HepG2 (cell line): Measurements from ENCODE around the gene CALR. TPM values are rescaled to one million over a fixed set of nuclear protein-coding genes. Genes with fewer than 3 reads are reported as not detected.
A peak's percentile ranks its signal among the peaks of the same experiment; 100 is the strongest.

Experiments used
- AKAP8 ChIP-seq: sonication (generic); formaldehyde crosslinking; IDR thresholded peaks from 2 replicates; pipeline ENCODE4 v1.5.1; 2020; ENCODE audit warnings: mild to moderate bottlenecking, missing genetic modification reagents
- ARNT2 ChIP-seq: sonication (generic); formaldehyde crosslinking; IDR thresholded peaks from 2 replicates; pipeline ENCODE4 v1.8.0; 2022; ENCODE audit warnings: mild to moderate bottlenecking, low read depth, missing genetic modification reagents, moderate library complexity
- EEA1 ChIP-seq: sonication (generic); formaldehyde crosslinking; IDR thresholded peaks from 2 replicates; pipeline ENCODE4 v1.5.1; 2020; ENCODE audit warnings: mild to moderate bottlenecking, missing genetic modification reagents, borderline replicate concordance
- MXD3 ChIP-seq: IDR thresholded peaks from 2 replicates; pipeline ENCODE4 v1.6.1; 2016; ENCODE audit warnings: mild to moderate bottlenecking, missing biosample characterization, missing genetic modification reagents
- SRSF1 ChIP-seq: fragments of 200-400 bp; formaldehyde crosslinking; optimal IDR thresholded peaks from 2 replicates; pipeline ENCODE3; 2017; ENCODE audit warnings: mild to moderate bottlenecking, low read depth, low read length, moderate library complexity
- SRSF9 ChIP-seq: fragments of 200-400 bp; formaldehyde crosslinking; IDR thresholded peaks from 2 replicates; pipeline ENCODE4 v1.6.1; 2018; ENCODE audit warnings: borderline replicate concordance, mild to moderate bottlenecking, low read depth, low read length; ENCODE audit not compliant: insufficient read depth, poor library complexity, severe bottlenecking
- ZNF30 ChIP-seq: sonication (generic); formaldehyde crosslinking; IDR thresholded peaks from 2 replicates; pipeline ENCODE4 v1.5.0; 2020; ENCODE audit warnings: mild to moderate bottlenecking, missing genetic modification reagents
- ZNF441 ChIP-seq: sonication (generic); formaldehyde crosslinking; IDR thresholded peaks from 2 replicates; pipeline ENCODE4 v1.7.0; 2021; ENCODE audit warnings: missing genetic modification reagents, borderline replicate concordance
- polyA plus RNA-seq, 8 experiments: library from polyadenylated mRNA; depleted of rRNA in 3 of 8; stranded (reverse) in 7 of 8; unstranded in 1 of 8; fragments of >200 nt; fragmentation: Illumina TruSeq in 4 of 8; extraction: Trizol in 4 of 8; gene quantifications; 2 replicates each; pipeline versions ENCODE4 v1.2.1 to v1.2.3, GENCODE V29; 2011 to 2016; ENCODE audit warnings: low read depth in 4 of 8, missing spikeins in 1 of 8, mixed read lengths in 1 of 8; ENCODE audit not compliant: insufficient read depth in 1 of 8
- total RNA-seq, 5 experiments: library from RNA; depleted of rRNA; stranded (reverse); fragments of >200 nt; fragmentation: Illumina TruSeq; extraction: Trizol; gene quantifications; 2 replicates each; pipeline ENCODE4 v1.2.3, GENCODE V29; 2016; ENCODE audit warnings: low read depth in 1 of 5
- TF ChIP-seq, protein P1 (sequence below): sonication (generic); formaldehyde crosslinking; IDR thresholded peaks from 2 replicates; pipeline ENCODE4 v1.9.0; 2021; ENCODE audit warnings: missing genetic modification reagents, borderline replicate concordance
- TF ChIP-seq, protein P2 (sequence below): sonication (generic); formaldehyde crosslinking; IDR thresholded peaks from 2 replicates; pipeline ENCODE4 v1.8.0; 2022; ENCODE audit warnings: low read depth, missing genetic modification reagents
- TF ChIP-seq, protein P3 (sequence below): sonication (generic); formaldehyde crosslinking; IDR thresholded peaks from 2 replicates; pipeline ENCODE4 v1.8.1; 2023; ENCODE audit warnings: mild to moderate bottlenecking, missing genetic modification reagents
- TF ChIP-seq, protein P4 (sequence below): sonication (generic); formaldehyde crosslinking; IDR thresholded peaks from 2 replicates; pipeline ENCODE4 v1.9.0; 2021; ENCODE audit warnings: mild to moderate bottlenecking, missing genetic modification reagents

Gene CALR
- total and polyA plus RNA-seq, 2 of the 13 experiments (the other 11 are each of a cell fraction or from before 2014, with no cell fraction given) = 898 to 934 TPM

- TF ChIP-seq, protein P1, sequence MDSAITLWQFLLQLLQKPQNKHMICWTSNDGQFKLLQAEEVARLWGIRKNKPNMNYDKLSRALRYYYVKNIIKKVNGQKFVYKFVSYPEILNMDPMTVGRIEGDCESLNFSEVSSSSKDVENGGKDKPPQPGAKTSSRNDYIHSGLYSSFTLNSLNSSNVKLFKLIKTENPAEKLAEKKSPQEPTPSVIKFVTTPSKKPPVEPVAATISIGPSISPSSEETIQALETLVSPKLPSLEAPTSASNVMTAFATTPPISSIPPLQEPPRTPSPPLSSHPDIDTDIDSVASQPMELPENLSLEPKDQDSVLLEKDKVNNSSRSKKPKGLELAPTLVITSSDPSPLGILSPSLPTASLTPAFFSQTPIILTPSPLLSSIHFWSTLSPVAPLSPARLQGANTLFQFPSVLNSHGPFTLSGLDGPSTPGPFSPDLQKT (CRISPR knock-in tag) = no peak
- TF ChIP-seq, protein P2, sequence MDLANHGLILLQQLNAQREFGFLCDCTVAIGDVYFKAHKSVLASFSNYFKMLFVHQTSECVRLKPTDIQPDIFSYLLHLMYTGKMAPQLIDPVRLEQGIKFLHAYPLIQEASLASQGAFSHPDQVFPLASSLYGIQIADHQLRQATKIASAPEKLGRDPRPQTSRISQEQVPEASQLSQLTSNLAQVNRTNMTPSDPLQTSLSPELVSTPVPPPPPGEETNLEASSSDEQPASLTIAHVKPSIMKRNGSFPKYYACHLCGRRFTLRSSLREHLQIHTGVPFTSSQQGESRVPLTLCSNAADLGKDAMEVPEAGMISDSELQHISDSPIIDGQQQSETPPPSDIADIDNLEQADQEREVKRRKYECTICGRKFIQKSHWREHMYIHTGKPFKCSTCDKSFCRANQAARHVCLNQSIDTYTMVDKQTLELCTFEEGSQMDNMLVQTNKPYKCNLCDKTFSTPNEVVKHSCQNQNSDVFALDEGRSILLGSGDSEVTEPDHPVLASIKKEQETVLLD (CRISPR knock-in tag) = no peak
- peak; percentile 72; the same call in 1 of the 2 replicates for TF ChIP-seq AKAP8
- TF ChIP-seq SRSF1 = peak; percentile 61
- no peak for TF ChIP-seq SRSF9
- no peak for TF ChIP-seq ZNF441 (CRISPR knock-in tag)
- TF ChIP-seq EEA1 (CRISPR knock-in tag) = no peak
- TF ChIP-seq MXD3 (CRISPR knock-in tag) = peak; percentile 90
- TF ChIP-seq, protein P3, sequence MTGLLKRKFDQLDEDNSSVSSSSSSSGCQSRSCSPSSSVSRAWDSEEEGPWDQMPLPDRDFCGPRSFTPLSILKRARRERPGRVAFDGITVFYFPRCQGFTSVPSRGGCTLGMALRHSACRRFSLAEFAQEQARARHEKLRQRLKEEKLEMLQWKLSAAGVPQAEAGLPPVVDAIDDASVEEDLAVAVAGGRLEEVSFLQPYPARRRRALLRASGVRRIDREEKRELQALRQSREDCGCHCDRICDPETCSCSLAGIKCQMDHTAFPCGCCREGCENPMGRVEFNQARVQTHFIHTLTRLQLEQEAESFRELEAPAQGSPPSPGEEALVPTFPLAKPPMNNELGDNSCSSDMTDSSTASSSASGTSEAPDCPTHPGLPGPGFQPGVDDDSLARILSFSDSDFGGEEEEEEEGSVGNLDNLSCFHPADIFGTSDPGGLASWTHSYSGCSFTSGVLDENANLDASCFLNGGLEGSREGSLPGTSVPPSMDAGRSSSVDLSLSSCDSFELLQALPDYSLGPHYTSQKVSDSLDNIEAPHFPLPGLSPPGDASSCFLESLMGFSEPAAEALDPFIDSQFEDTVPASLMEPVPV = no peak
- TF ChIP-seq ZNF30 (CRISPR knock-in tag) = no peak
- no peak for TF ChIP-seq ARNT2 (CRISPR knock-in tag)
- TF ChIP-seq, protein P4, sequence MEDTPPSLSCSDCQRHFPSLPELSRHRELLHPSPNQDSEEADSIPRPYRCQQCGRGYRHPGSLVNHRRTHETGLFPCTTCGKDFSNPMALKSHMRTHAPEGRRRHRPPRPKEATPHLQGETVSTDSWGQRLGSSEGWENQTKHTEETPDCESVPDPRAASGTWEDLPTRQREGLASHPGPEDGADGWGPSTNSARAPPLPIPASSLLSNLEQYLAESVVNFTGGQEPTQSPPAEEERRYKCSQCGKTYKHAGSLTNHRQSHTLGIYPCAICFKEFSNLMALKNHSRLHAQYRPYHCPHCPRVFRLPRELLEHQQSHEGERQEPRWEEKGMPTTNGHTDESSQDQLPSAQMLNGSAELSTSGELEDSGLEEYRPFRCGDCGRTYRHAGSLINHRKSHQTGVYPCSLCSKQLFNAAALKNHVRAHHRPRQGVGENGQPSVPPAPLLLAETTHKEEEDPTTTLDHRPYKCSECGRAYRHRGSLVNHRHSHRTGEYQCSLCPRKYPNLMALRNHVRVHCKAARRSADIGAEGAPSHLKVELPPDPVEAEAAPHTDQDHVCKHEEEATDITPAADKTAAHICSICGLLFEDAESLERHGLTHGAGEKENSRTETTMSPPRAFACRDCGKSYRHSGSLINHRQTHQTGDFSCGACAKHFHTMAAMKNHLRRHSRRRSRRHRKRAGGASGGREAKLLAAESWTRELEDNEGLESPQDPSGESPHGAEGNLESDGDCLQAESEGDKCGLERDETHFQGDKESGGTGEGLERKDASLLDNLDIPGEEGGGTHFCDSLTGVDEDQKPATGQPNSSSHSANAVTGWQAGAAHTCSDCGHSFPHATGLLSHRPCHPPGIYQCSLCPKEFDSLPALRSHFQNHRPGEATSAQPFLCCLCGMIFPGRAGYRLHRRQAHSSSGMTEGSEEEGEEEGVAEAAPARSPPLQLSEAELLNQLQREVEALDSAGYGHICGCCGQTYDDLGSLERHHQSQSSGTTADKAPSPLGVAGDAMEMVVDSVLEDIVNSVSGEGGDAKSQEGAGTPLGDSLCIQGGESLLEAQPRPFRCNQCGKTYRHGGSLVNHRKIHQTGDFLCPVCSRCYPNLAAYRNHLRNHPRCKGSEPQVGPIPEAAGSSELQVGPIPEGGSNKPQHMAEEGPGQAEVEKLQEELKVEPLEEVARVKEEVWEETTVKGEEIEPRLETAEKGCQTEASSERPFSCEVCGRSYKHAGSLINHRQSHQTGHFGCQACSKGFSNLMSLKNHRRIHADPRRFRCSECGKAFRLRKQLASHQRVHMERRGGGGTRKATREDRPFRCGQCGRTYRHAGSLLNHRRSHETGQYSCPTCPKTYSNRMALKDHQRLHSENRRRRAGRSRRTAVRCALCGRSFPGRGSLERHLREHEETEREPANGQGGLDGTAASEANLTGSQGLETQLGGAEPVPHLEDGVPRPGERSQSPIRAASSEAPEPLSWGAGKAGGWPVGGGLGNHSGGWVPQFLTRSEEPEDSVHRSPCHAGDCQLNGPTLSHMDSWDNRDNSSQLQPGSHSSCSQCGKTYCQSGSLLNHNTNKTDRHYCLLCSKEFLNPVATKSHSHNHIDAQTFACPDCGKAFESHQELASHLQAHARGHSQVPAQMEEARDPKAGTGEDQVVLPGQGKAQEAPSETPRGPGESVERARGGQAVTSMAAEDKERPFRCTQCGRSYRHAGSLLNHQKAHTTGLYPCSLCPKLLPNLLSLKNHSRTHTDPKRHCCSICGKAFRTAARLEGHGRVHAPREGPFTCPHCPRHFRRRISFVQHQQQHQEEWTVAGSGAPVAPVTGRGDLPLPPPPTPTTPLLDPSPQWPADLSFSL (CRISPR knock-in tag) = no peak
These were observed 47.4 kb upstream of the CALR start, which contains the start of gene GCDH (continued) for GRCh38 chr19:12890787-12891552.
